ENCODE data around the gene SORCS2. TPM values are rescaled to one million over a fixed set of nuclear protein-coding genes. Genes with fewer than 3 reads are reported as not detected.

SORCS2 gene
- total and polyA plus RNA-seq, 2 of the 13 experiments (the other 11 are each of a cell fraction or from before 2014, with no cell fraction given), result 0.82 to 1.0 TPM

- BruUV-seq (replicated peaks), result no TSS peak
- Histone ChIP-seq H3K4me3 (replicated peaks in 1 of 3; ENCODE audit: insufficient read depth in 1 of 3, low read depth in 2 of 3, low read length in 3 of 3) (no peak overlapping the region), H3K4me2 (ENCODE audit: low read depth, low read length) (no peak overlapping the region), H3K27me3 (ENCODE audit: control insufficient read depth in 1 of 2, insufficient read depth in 2 of 2, low read length in 2 of 2) (peaks cover 0 to 18% of the 10 kb centered on the region in 2 experiments; a peak in 3 of 5 replicates), H3K27ac (ENCODE audit: extremely low read length, insufficient read depth, low read length) (no peak overlapping the region), H3K9me3 (ENCODE audit: low read length) (no peaks in the 10 kb centered on the region), H2AFZ (ENCODE audit: low read length) (no peak overlapping the region), H3K36me3 (replicated peaks in 1 of 2; ENCODE audit: control insufficient read depth in 1 of 2, insufficient read depth in 2 of 2, low read length in 2 of 2) (no peaks in the 10 kb centered on the region), H3K79me2 (ENCODE audit: insufficient read depth, low read length) (no peaks in the 10 kb centered on the region), H3K9ac (ENCODE audit: insufficient read depth, low read depth, low read length) (no peak overlapping the region), H3K4me1 (ENCODE audit: insufficient read depth, low read length) (peaks cover 9% of the 10 kb centered on the region; the same call in 1 of the 2 replicates), H4K20me1 (ENCODE audit: insufficient read depth, low read length) (no peaks in the 10 kb centered on the region)
- WGBS (ENCODE audit: low lambda C conversion rate), result no CpG with 5 or more reads among the region's 10 CpGs
- POLR2A ChIA-PET, result no interaction called here
- TF ChIP-seq RNF219 (CRISPR knock-in tag; IDR thresholded peaks at IDR 0.05) (no peak), ZNF772 (CRISPR knock-in tag; IDR thresholded peaks at IDR 0.05) (no peak), ZNF557 (CRISPR knock-in tag; IDR thresholded peaks at IDR 0.05) (no peak), GABPA (IDR thresholded peaks at IDR 0.05; ENCODE audit: low read depth, low read length) (no peak), GABPA (CRISPR knock-in tag; IDR thresholded peaks at IDR 0.05; ENCODE audit: low read depth) (no peak), KAT7 (CRISPR knock-in tag; IDR thresholded peaks at IDR 0.05; ENCODE audit: borderline replicate concordance) (no peak), ZBTB7A (CRISPR knock-in tag; IDR thresholded peaks at IDR 0.05) (no peak), ZNF782 (CRISPR knock-in tag; IDR thresholded peaks at IDR 0.05; ENCODE audit: borderline replicate concordance) (no peak)
- no peak for DNase-seq (ENCODE audit: low spot score)
- no peak for ATAC-seq
- intact Hi-C loops (cut with micrococcal nuclease; ENCODE audit: unreplicated experiment), result no loop called here
- in situ Hi-C loops (cut with HindIII; ENCODE audit: extremely low pct_ligation_motif_present, low pct_unique_long_range_greater_than_20kb), result no loop called here
- CTCF ChIA-PET (ENCODE audit: low intra/inter-chr PET ratio, low total read pairs), result no interaction called here
- FAIRE-seq, result no peak
Measured at GRCh38 chr4:7227008-7227407, 34.7 kb downstream of the SORCS2 start.

GRCh38 chr4:7228734-7229133 is 36.4 kb downstream of the SORCS2 start:
- intact Hi-C loops (cut with micrococcal nuclease; ENCODE audit: unreplicated experiment), result no loop called here
- ChIA-PET CTCF (ENCODE audit: low intra/inter-chr PET ratio, low total read pairs) (no interaction called here), POLR2A (no interaction called here)
- no peak for TF ChIP-seq ZNF816 (CRISPR knock-in tag; IDR thresholded peaks at IDR 0.05; ENCODE audit: borderline replicate concordance)
- no peak for TF ChIP-seq FOXA1 (IDR thresholded peaks at IDR 0.05)
- TF ChIP-seq FOXA1 (CRISPR knock-in tag; IDR thresholded peaks at IDR 0.05), result no peak
- no peak for TF ChIP-seq FOXO4 (CRISPR knock-in tag; conservative IDR thresholded peaks at IDR 0.05)
- TF ChIP-seq ZUFSP (CRISPR knock-in tag; IDR thresholded peaks at IDR 0.05; ENCODE audit: borderline replicate concordance), result no peak
- TF ChIP-seq ZNF260 (CRISPR knock-in tag; IDR thresholded peaks at IDR 0.05; ENCODE audit: borderline replicate concordance, low read depth), result no peak
- no peak for TF ChIP-seq ZNF709 (CRISPR knock-in tag; IDR thresholded peaks at IDR 0.05)
- no peak for TF ChIP-seq ZNF883 (CRISPR knock-in tag; IDR thresholded peaks at IDR 0.05; ENCODE audit: not compliant biosample characterization)
- peaks cover 0 to 18% of the 10 kb centered on the region in 2 experiments; a peak in 3 of 5 replicates for H3K27me3 ChIP-seq (ENCODE audit: control insufficient read depth in 1 of 2, insufficient read depth in 2 of 2, low read length in 2 of 2)
- DNase-seq (ENCODE audit: low spot score) (no peak), ATAC-seq (no peak), FAIRE-seq (no peak)
- H3K4me1 ChIP-seq (ENCODE audit: insufficient read depth, low read length), result peaks cover 9% of the 10 kb centered on the region; the same call in 1 of the 2 replicates
- H3K79me2 ChIP-seq (ENCODE audit: insufficient read depth, low read length), result no peaks in the 10 kb centered on the region
- 73% methylated on average over 7 of the region's 11 CpGs for WGBS (ENCODE audit: low lambda C conversion rate)
- BruUV-seq (replicated peaks), result no TSS peak
- no peak overlapping the region for H2AFZ ChIP-seq (ENCODE audit: low read length)
- no peak overlapping the region for H3K4me2 ChIP-seq (ENCODE audit: low read depth, low read length)
- H3K27ac ChIP-seq (ENCODE audit: extremely low read length, insufficient read depth, low read length), result no peak overlapping the region
- H3K36me3 ChIP-seq (replicated peaks in 1 of 2; ENCODE audit: control insufficient read depth in 1 of 2, insufficient read depth in 2 of 2, low read length in 2 of 2), result no peaks in the 10 kb centered on the region
- H3K9me3 ChIP-seq (ENCODE audit: low read length), result no peaks in the 10 kb centered on the region
- in situ Hi-C loops (cut with HindIII; ENCODE audit: extremely low pct_ligation_motif_present, low pct_unique_long_range_greater_than_20kb), result no loop called here
- no peak overlapping the region for H3K4me3 ChIP-seq (replicated peaks in 1 of 3; ENCODE audit: insufficient read depth in 1 of 3, low read depth in 2 of 3, low read length in 3 of 3)
- H3K9ac ChIP-seq (ENCODE audit: insufficient read depth, low read depth, low read length), result no peak overlapping the region
- no peaks in the 10 kb centered on the region for H4K20me1 ChIP-seq (ENCODE audit: insufficient read depth, low read length)
